HepG2 (cell line): Measurements from ENCODE around the gene VDR. TPM values are rescaled to one million over a fixed set of nuclear protein-coding genes. Genes with fewer than 3 reads are reported as not detected.

Experiments used
- ATAC-seq: fragments of 200-7000 bp; cut with Tn5 transposase; 3 replicates; pipeline ENCODE4 v1.9.1; 2020; ENCODE audit warnings: mild to moderate bottlenecking, moderate library complexity
- BruUV-seq: library from RNA; stranded (reverse); fragments of 400-500 nt; replicated peaks from 2 replicates; lab custom pipeline; 2021; lab: Mats Ljungman, UMichigan
- CTCF ChIA-PET: fragments of 300-600 bp; formaldehyde crosslinking; extraction: SDS; loops from one replicate; lab custom pipeline; 2021; ENCODE audit warnings: low total read pairs, inconsistent platforms, low intra/inter-chr PET ratio; lab: Yijun Ruan, JAX
- POLR2A ChIA-PET: fragments of 350-600 bp; sonication (Branson Sonifier 250); formaldehyde crosslinking; loops from one replicate; lab custom pipeline; 2020; ENCODE audit warnings: antibody characterized with exemption, inconsistent platforms; lab: Yijun Ruan, JAX
- DNase-seq: peaks from one replicate; pipeline ENCODE4 v3.0.0-alpha.2; 2015; ENCODE audit warnings: low spot score
- FAIRE-seq: peaks from 3 replicates; lab custom pipeline; 2011; peaks lifted over from hg19 to GRCh38; lab: Jason Lieb, UNC
- H2AFZ ChIP-seq: one replicate; pipeline ENCODE4 v1.6.1; 2011; ENCODE audit warnings: low read length, inconsistent platforms
- H3K27ac ChIP-seq: fragments of 300-600 bp; 3 replicates; pipeline ENCODE4 v1.8.0; 2011; ENCODE audit warnings: mixed run types, mild to moderate bottlenecking, mixed read lengths, low read length, inconsistent platforms; ENCODE audit not compliant: insufficient read depth; ENCODE audit errors: extremely low read length
- H3K27me3 ChIP-seq, 2 experiments: fragments of 200-600 bp in 1 of 2; 2 replicates in 1 of 2; 3 replicates in 1 of 2; pipeline versions ENCODE4 v1.6.0 to v1.8.0; 2011; ENCODE audit warnings: low read length in 2 of 2, mild to moderate bottlenecking in 2 of 2, moderate library complexity in 2 of 2, inconsistent platforms in 1 of 2; ENCODE audit not compliant: insufficient read depth in 2 of 2, control insufficient read depth in 1 of 2
- H3K36me3 ChIP-seq, 2 experiments: fragments of 200-600 bp in 1 of 2; replicated peaks in 1 of 2; 2 replicates in 1 of 2; 3 replicates in 1 of 2; pipeline versions ENCODE4 v1.5.1 to v1.8.0; 2011; ENCODE audit warnings: low read length in 2 of 2, inconsistent platforms in 1 of 2; ENCODE audit not compliant: insufficient read depth in 2 of 2, control insufficient read depth in 1 of 2
- H3K4me1 ChIP-seq: 2 replicates; pipeline ENCODE4 v1.5.1; 2012; ENCODE audit warnings: low read length, inconsistent platforms; ENCODE audit not compliant: insufficient read depth
- H3K4me2 ChIP-seq: 2 replicates; pipeline ENCODE4 v1.6.0; 2011; ENCODE audit warnings: low read depth, low read length, inconsistent platforms
- H3K4me3 ChIP-seq, 3 experiments: fragments of 200-600 bp in 1 of 3; sonication (generic), shearing (Covaris generic) in 1 of 3; replicated peaks in 1 of 3; 2 replicates each; pipeline ENCODE4 v1.5.1; 2011 to 2016; ENCODE audit warnings: low read length in 3 of 3, inconsistent platforms in 2 of 3, low read depth in 2 of 3, mild to moderate bottlenecking in 2 of 3, control low read depth in 1 of 3, mixed read lengths in 1 of 3; ENCODE audit not compliant: insufficient read depth in 1 of 3
- H3K79me2 ChIP-seq: one replicate; pipeline ENCODE4 v1.6.1; 2011; ENCODE audit warnings: low read length, inconsistent platforms; ENCODE audit not compliant: insufficient read depth
- H3K9ac ChIP-seq: 2 replicates; pipeline ENCODE4 v1.6.0; 2011; ENCODE audit warnings: mild to moderate bottlenecking, low read depth, low read length, inconsistent platforms; ENCODE audit not compliant: insufficient read depth
- H3K9me3 ChIP-seq: 2 replicates; pipeline ENCODE4 v1.5.1; 2012; ENCODE audit warnings: mild to moderate bottlenecking, low read length
- H4K20me1 ChIP-seq: 2 replicates; pipeline ENCODE4 v1.6.0; 2011; ENCODE audit warnings: inconsistent platforms, mild to moderate bottlenecking, low read length, moderate library complexity; ENCODE audit not compliant: insufficient read depth
- HCFC1 ChIP-seq: fragments of 150-350 bp; IDR thresholded peaks from 2 replicates; pipeline ENCODE4 v1.6.1; 2014; ENCODE audit warnings: low read depth, low read length
- HMG20A ChIP-seq: IDR thresholded peaks from 2 replicates; pipeline ENCODE4 v1.6.1; 2016; ENCODE audit warnings: borderline replicate concordance
- JUNB ChIP-seq: sonication (generic); formaldehyde crosslinking; IDR thresholded peaks from 2 replicates; pipeline ENCODE4 v1.8.0; 2022; ENCODE audit warnings: missing genetic modification reagents, mild to moderate bottlenecking, borderline replicate concordance
- PRPF4 ChIP-seq: fragments of 200-400 bp; formaldehyde crosslinking; IDR thresholded peaks from 2 replicates; pipeline ENCODE4 v1.6.1; 2016; ENCODE audit warnings: low read length, low read depth; ENCODE audit not compliant: poor library complexity, severe bottlenecking
- RORA ChIP-seq: sonication (generic); formaldehyde crosslinking; IDR thresholded peaks from 2 replicates; pipeline ENCODE4 v1.5.0; 2020; ENCODE audit warnings: mild to moderate bottlenecking, missing genetic modification reagents, moderate library complexity
- SMARCE1 ChIP-seq: fragments of 450-650 bp; IDR thresholded peaks from 2 replicates; pipeline ENCODE4 v1.6.1; 2017; ENCODE audit warnings: borderline replicate concordance
- U2AF2 ChIP-seq: fragments of 200-400 bp; formaldehyde crosslinking; IDR thresholded peaks from 2 replicates; pipeline ENCODE4 v1.6.1; 2017; ENCODE audit warnings: low read depth, mild to moderate bottlenecking, low read length
- ZNF83 ChIP-seq: sonication (generic); formaldehyde crosslinking; IDR thresholded peaks from 2 replicates; pipeline ENCODE4 v1.4.0; 2020; ENCODE audit warnings: missing genetic modification reagents, mild to moderate bottlenecking, borderline replicate concordance
- WGBS: methylation state at CpG from one replicate; pipeline ENCODE4 v1.1.6; 2017; ENCODE audit warnings: low lambda C conversion rate; 5-methylcytosine and 5-hydroxymethylcytosine counted together
- in situ Hi-C: cut with HindIII; loops from 2 replicates; pipeline ENCODE4 v1.10.0; 2017; ENCODE audit warnings: low pct_unique_long_range_greater_than_20kb; ENCODE audit not compliant: extremely low pct_ligation_motif_present
- intact Hi-C: fragments of 100-400 bp; cut with micrococcal nuclease; formaldehyde crosslinking; loops from one replicate; pipeline ENCODE4 v1.10.0; 2022; ENCODE audit not compliant: unreplicated experiment
- polyA plus RNA-seq, 8 experiments: library from polyadenylated mRNA; depleted of rRNA in 3 of 8; stranded (reverse) in 7 of 8; unstranded in 1 of 8; fragments of >200 nt; fragmentation: Illumina TruSeq in 4 of 8; extraction: Trizol in 4 of 8; gene quantifications; 2 replicates each; pipeline versions ENCODE4 v1.2.1 to v1.2.3, GENCODE V29; 2011 to 2016; ENCODE audit warnings: low read depth in 4 of 8, missing spikeins in 1 of 8, mixed read lengths in 1 of 8; ENCODE audit not compliant: insufficient read depth in 1 of 8
- total RNA-seq, 5 experiments: library from RNA; depleted of rRNA; stranded (reverse); fragments of >200 nt; fragmentation: Illumina TruSeq; extraction: Trizol; gene quantifications; 2 replicates each; pipeline ENCODE4 v1.2.3, GENCODE V29; 2016; ENCODE audit warnings: low read depth in 1 of 5
- TF ChIP-seq, protein P1 (sequence below): sonication (generic); formaldehyde crosslinking; IDR thresholded peaks from 2 replicates; pipeline ENCODE4 v1.4.0; 2020; ENCODE audit warnings: missing genetic modification reagents, borderline replicate concordance

VDR gene
- total and polyA plus RNA-seq, 2 of the 13 experiments (the other 11 are each of a cell fraction or from before 2014, with no cell fraction given), result 0.08 to 0.33 TPM

DNA sequence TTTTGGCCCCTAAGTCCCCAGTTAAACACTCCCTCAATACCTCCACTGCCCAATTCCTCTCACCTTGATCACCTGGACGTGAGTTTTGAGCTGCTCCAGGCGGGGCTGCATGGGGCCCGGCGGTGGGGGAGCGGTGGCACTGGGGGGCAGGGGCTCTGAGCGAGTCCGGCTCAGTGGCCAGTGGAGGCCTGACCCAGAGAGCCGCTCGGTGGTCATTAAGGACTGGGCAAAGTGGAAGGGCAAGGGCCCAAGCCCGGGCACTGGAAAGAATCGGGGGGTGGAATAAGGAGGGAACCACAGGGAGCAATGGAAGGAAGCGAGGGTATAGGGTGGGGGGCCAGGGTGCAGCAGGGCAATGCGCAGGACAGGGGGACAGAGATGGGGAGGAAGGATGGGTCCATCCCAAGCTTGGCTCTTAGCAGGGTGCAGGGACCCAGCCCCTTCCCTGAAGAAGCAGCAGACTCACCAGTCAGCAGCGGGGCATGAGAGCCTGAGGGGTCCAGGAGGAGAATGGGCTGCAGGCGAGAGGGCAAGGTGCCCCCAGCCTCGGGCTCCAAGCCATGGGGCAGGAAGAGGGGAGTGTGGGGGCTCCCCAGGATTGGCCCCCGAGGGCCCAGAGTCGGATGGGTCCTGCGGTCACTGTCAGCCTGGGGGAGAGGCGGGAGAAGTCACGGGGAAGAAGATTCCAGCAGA lies 109.5 kb downstream of the VDR start:
- no peak overlapping the region for H3K4me3 ChIP-seq
- DNase-seq, result no peak
- TF ChIP-seq PRPF4 (no peak), RORA (CRISPR knock-in tag) (no peak), U2AF2 (no peak), ZNF83 (CRISPR knock-in tag) (no peak), JUNB (CRISPR knock-in tag) (no peak), HMG20A (CRISPR knock-in tag) (no peak), SMARCE1 (no peak), HCFC1 (no peak)
- TF ChIP-seq, protein P1, sequence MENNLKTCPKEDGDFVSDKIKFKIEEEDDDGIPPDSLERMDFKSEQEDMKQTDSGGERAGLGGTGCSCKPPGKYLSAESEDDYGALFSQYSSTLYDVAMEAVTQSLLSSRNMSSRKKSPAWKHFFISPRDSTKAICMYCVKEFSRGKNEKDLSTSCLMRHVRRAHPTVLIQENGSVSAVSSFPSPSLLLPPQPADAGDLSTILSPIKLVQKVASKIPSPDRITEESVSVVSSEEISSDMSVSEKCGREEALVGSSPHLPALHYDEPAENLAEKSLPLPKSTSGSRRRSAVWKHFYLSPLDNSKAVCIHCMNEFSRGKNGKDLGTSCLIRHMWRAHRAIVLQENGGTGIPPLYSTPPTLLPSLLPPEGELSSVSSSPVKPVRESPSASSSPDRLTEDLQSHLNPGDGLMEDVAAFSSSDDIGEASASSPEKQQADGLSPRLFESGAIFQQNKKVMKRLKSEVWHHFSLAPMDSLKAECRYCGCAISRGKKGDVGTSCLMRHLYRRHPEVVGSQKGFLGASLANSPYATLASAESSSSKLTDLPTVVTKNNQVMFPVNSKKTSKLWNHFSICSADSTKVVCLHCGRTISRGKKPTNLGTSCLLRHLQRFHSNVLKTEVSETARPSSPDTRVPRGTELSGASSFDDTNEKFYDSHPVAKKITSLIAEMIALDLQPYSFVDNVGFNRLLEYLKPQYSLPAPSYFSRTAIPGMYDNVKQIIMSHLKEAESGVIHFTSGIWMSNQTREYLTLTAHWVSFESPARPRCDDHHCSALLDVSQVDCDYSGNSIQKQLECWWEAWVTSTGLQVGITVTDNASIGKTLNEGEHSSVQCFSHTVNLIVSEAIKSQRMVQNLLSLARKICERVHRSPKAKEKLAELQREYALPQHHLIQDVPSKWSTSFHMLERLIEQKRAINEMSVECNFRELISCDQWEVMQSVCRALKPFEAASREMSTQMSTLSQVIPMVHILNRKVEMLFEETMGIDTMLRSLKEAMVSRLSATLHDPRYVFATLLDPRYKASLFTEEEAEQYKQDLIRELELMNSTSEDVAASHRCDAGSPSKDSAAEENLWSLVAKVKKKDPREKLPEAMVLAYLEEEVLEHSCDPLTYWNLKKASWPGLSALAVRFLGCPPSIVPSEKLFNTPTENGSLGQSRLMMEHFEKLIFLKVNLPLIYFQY (CRISPR knock-in tag), result no peak
- WGBS, result 94% methylated on average over 21 of the region's 21 CpGs
- in situ Hi-C loops, result no loop called here
- no peak for FAIRE-seq
- no peak overlapping the region for H3K4me2 ChIP-seq
- H4K20me1 ChIP-seq, result no peaks in the 10 kb centered on the region
- no TSS peak for BruUV-seq
- H2AFZ ChIP-seq, result no peak overlapping the region
- intact Hi-C loops, result no loop called here
- H3K79me2 ChIP-seq, result no peaks in the 10 kb centered on the region
- CTCF ChIA-PET, result no interaction called here
- ATAC-seq, result no peak
- H3K4me1 ChIP-seq, result no peaks in the 10 kb centered on the region
- H3K9me3 ChIP-seq, result no peaks in the 10 kb centered on the region
- H3K27me3 ChIP-seq, result no peaks in the 10 kb centered on the region
- no peak overlapping the region for H3K9ac ChIP-seq
- no peak overlapping the region for H3K27ac ChIP-seq
- POLR2A ChIA-PET, result no interaction called here
- peaks cover 0 to 2% of the 10 kb centered on the region in 2 experiments; a peak in 1 of 5 replicates for H3K36me3 ChIP-seq
